IPS DF 4.7 (cell line): ENCODE results near the gene CDC42BPB.

Experiments used
- DNase-seq: peaks from one replicate; pipeline ENCODE4 v3.0.0-alpha.2; 2013; ENCODE audit warnings: low spot score; ENCODE audit errors: extremely low read depth

The CDC42BPB gene

DNA sequence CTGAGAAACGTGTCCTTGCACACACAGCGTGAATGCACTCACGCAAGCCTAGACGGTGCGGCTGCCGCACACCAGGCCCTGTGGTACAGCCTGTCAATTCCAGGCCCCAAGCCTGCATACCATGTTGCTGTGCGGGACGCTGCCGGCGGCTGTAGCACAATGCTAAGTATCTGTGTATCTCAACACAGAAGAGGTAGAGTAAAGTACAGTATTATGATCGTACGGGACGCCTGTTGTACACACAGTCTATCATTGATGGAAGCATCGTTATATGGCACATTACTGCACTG lies 89.9 kb downstream of the CDC42BPB start:
- no peak for DNase-seq

DNA sequence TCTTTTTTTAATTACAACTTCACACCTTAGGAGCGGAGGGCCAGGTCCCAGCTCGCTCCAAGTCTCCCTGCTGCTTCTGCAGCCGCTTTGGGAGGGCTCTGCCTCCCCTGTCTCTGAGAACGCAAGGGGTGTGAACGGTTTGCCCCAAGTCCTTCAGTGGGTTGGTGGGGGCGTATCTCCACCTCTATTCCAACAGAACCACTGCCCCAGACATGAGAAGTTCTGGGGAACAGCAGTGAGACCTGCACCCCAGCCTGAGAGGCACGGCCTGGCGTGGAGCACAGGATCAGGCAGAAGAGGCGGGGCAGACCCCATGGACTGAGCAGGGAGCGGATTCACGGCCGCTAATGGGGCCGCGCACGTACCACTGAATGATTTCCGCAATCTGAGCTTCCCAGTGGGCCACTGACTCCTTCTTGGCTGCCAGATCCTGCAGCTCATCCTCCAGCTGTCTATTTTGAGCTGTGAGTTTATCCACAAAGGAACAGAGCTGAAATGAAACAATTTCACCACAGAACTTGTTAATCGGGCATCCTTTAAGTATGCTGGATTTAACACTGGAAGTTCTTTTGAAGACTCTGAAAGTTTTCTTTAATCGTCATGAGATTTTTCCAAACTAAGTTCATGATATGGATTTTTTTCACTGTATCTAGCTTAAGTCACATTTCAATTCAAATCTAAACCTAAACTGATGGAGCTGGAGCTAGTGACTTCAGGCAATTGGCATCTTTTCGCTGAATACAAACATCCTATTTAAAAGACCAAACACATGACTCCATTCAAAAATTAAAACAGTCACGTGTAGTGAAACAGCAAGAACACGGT lies 90.5 kb downstream of the CDC42BPB start:
- DNase-seq: no peak

DNA sequence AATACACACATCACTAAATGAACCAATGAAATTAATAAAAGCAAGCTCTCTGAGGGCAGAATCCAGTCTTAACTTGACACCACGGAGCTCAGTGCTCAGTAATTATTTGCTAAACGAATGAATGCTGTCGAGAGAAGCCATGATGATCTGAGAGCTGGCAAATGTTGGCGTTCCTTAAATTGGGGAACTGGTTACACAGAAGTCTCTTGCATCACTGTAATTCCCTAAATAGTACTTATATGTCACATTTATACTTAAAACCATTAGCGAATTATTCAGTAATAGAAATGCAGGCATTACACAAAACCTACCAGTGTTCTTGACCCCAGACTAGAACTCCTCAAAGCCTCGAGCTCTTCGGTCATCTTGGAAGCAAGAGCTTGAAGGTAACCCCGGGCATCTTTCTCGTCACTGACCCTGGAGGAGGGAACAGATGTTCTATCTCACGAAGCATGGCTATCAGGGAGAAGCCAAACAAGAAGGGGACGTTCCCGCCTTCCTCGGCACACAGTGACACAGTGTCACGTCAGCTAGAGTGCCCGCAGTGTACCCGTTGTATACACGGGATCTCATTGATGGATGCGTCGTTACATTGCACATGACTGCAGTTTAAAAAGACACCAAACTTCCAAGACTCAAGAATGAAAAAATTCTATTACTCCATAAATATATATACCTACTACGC lies 91.2 kb downstream of the CDC42BPB start:
- no peak for DNase-seq

GRCh38 chr14:102965282-102965681 lies 92.1 kb downstream of the CDC42BPB start:
- no peak for DNase-seq

DNA sequence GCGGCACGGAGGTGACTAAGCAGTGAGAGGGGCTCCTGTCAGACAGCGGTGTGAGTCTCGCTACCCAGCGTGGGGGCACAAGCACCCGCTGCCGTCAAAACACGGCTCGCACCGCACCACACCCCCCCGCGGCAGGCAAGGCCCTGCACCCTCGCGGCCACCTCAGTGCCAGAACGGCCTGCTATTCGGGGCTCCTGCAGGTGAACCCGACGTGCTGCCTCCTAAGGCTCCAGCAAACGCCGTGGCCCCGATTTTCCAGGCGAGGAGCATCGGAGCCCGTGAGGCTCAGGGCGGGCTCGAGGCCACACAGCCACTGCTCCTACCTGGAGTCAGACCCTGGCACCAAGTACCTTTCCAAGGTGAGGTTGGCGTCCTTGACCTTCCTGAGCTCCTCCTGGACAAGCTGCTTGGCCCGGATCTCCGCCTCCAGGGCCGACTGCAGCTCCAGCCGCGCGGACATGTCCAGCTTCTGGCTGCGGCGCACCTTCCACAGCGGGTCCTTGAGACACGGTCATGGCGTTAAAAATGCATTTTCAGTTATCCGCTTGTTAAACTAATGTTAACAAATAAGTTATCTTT lies 93.1 kb downstream of the CDC42BPB start:
- no peak for DNase-seq

DNA sequence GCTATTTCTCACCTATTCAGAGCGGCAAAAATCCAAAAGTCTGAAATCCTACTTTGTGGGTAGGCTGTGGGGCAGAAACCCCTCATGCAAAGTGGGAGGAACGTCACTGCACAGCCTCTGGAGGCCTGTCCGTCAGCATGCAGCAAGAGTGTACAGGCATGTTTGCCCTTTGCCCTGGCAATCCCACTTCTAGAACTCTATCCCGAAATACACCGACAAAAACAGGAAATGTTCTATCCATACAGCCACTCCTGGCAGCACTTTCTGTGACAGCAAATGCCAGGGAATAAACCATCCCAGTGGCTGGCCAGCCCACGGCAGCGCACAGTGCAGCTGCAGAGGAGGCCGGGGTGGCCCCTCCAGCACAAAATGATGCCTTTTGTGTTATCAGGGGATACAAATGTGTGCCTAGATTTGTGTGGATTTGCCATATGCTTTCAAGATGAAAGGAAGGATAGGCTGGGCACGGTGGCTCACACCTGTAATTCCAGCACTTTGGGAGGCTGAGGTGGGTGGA lies 95.2 kb downstream of the CDC42BPB start:
- DNase-seq: no peak

DNA sequence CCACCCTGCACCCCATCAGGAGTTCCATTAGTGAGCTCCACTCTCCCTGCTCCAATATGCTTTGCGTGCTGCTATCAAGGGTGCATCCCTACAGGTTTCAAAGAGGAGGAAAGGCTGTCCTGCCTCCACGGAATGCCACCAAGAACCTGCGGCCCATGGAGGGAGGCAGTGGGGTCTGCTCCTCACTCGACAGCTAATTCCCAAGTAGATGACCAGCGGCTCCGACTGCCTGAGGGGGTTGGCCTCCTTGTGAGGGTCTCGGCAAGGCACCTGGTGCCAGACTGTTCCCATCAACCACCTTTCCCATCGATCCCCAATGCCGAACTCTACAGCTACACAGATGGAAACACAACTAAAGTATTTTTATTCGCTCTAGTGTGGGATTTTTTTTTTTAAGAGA lies 98.9 kb downstream of the CDC42BPB start:
- DNase-seq: no peak

DNA sequence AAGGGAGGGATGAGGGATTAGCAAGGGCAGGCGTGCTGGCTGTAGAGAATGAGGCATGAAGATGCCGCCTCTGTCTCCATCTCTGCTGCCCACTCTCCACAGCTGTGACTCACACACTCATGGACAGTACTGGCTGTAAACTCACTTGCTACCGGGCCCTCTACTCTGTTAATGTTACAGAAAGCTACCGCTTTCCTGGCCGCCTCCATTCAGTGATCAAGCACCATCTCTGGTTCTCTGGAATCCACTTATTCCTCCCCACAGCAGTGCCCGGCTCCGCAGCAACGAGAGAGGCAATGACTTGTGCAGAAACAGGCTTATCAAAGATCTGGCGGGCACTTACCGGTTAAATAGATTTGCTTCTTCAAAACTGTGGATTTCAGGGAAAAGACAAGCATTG lies 100.1 kb downstream of the CDC42BPB start:
- no peak for DNase-seq

DNA sequence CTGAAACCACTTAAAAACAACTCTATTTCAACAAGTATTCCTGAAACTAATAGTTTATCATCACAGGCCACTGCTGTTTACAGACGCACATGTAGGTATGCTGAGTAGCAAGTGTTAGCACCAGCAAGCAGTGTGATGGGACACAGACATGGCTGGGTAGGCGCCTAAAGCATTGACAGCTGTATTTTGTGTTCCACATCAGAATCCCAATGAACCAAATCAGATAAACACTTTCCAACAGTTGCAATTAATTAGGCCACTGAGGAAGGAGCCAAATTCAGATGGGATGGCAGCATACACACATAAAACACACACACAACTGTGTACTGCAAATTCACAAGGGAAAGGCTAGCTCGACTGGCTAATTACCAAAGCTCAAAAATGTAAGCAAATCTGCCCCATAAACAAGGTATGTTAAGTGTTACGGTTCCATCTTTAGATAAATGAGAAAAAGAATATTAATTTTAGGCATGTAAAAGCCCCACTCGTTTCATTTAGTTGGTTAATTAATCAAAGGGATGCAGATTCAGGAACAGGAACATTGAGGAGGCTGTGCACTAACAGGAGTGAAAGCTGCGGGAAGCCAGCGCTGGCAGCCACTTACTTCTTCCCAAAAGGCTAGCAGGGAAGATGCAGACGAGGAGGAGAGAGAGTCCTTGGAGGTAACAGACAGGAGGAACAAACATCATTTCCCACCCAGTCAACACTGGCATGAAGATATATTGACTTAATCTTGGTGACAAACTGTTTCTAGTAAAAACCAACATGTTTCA lies 101.5 kb downstream of the CDC42BPB start:
- DNase-seq: no peak

DNA sequence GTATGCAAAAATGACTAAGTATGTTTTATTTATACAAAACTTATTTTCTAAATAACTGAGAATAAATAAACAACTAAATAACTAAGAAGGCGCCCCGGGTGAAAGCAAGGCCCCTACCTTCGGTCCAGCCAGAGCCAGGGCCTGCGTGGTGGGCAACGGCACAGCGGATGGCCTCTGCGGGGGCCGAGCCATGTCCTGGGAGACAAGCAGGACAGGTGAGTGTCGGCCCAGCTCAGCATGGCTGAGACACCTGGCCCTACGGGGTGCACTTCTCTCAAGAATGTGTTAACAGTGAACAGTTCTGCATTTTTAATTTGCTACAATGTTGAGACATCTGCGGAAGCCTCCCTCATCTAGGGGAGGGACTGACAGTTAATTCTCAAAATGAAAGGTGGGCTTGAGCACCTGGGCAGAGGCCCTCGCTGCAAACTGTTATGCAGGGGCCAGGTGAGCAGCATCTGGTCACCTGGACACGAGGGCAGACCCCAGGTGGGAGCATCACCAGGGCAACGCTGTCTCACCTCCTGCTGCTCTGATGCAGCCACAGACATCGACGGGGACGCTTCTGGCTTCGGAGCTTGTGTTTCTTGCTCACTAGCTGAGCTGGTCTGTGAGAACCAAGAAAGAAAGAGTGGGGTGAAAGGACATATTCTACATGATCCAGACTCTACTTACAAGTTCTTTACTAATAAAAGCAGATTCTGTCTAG lies 103.1 kb downstream of the CDC42BPB start:
- DNase-seq: no peak

DNA sequence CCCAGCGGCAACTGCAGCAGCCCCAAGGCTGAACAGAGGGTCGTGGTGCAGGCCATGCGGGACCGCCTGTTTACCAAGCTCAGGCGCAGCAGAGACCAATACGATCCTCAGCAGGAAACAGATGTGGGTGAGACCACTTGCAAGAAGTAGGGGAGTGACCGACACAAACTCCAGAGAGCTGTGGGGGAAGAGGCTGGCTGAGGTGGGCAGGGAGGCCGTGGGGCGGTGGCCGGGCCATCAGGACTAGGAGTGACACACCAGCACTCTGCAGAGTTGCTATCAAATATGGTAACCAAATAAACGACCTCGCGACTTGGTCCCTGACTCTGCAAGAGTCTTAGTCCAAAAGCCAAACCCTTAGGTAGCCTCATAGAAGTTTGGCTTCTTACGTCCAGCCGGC lies 104.2 kb downstream of the CDC42BPB start:
- DNase-seq: no peak

GRCh38 chr14:102952276-102952675 lies 105.1 kb downstream of the CDC42BPB start:
- no peak for DNase-seq

- no peak for DNase-seq
Measured at GRCh38 chr14:102951799-102952198, 105.5 kb downstream of the CDC42BPB start.

DNA sequence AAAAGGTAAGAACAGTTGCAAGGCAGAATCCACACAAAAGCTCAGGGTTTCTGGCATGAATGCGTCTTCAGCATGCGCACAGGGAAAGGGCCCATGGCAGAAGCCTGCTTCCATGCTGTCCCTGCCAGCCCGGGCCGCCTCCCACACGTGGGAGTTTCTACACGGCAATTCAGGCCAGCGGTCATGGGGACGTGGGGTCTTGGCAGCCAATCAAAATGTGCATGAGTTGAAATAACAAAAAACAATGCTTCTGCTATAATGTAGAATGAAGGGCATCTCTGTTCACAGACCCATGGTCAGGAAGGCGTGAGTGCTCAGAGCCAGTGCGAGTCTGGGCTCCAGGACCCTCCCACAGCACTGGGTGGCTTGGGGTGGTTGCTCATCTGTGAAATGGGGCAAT lies 106.3 kb downstream of the CDC42BPB start:
- no peak for DNase-seq

DNA sequence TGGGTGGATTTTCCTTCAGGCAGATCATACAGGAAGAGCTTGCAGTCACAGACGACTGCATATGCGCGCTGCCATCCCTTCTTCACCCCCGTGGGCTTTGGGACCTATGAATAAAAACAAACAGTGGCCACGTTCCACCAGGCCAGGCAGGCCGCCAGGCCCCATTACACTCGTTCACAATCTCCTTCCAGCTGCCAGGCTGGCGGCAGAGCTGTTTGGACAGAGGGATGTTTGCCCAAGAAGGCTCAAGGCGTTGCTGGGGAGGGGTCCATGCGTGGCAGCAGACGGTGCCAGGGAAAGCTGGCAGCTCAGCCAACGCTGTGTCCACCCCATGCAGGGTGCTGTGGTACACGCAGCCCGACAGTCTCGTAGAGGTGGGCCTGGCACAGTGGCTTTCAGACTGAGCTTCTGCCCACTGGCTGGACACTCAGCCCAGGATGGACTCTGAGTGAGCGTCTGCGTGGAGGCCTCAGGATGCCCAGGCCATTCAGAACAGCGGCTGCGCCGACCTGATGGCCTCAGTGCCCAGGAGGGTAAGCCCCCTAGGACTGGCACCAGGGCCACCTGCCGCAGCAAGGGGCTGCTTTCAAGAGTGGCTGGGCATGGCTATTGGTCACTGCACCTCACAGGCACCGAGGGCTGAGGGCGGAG lies 107.4 kb downstream of the CDC42BPB start:
- no peak for DNase-seq

DNA sequence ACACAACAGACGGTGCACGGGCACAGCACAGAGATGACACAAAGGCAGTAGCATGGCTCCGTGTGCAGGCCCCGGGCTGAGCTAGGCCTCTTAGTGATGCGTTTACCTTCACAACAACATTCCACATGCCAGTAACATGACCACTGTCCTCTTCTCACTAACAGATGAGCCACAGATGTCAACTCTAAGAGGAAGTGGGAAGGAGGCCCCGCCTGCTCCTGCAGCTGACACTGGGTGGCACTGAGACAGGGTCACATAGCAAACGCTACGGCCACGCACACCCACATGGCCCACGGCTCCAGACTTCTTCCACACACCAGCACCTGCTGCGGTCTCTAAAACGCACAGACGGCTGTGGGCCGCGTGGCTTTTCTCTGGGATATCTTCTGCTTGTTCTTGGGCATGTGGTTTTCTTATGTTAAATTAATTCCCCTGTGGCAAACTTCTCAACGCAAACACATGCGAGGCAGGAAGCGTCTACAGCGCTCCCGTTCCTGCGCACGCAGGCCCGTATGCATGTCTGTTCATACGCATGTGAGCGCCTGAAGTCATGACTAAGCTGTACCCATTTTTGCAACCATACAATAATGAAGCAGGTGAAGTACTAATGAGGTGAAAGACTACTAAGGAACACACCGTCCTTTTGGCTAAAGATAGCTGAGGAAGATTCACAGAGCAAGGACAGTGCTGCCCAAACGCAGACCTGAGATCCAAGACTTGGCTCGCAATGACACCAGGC lies 108.1 kb downstream of the CDC42BPB start:
- DNase-seq: no peak

DNA sequence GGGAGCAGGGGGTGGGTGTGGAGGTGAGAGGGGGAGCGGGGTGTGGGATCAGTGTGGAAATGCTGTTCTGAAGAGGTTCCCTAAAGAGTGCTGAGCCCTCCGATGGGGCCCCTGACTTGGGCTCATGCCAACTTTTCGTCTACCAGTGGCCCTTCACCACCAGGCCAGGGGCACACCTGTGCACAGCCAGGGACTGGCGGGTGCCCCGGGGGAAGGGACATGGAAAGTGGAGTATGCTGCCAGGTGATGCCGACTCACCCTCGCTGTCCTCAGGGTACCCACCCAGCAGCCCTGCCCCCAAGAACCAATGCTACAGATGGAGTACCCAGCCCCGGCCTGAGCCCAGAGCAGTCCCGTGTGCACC lies 108.7 kb downstream of the CDC42BPB start:
- no peak for DNase-seq

DNA sequence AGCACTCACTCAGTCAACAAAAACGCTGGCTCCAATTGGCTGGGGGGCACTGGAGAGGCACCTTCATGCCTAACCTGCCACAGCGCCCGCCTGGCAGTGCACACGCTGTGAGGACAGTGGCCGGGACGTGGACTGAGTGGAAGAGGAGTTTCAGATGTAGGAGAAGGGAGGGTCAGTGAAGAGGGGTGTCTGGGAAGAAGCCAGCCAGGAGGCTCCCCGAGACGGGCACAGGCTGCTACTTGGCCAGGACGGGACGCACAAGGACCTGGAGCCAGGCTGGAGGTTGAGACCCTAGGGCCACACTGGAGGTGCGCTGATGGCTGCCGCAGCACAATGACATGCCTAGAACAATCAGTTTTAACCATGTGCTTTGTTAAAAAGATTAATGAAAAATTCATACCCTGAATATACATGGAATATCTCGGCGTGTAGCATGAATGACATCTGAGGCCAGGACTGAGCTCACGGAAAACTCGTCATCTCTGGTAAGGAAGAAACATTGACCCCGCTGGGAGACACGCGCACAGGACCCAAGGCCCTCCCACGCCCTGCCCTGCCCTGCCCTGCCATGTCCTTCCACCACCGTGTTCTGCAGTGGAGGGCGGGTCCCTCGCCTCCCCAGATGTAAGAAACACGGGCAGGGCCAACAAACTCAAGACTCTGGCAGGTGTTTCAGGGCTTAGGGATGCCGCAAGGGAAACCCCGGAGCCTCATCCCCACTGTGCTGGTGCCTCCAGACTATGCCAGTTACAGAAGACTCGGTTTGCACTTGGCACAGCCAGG lies 109.8 kb downstream of the CDC42BPB start:
- DNase-seq: no peak
